K562 (cell line): ENCODE data around the gene GLIS2. TPM values are rescaled to one million over a fixed set of nuclear protein-coding genes. Genes with fewer than 3 reads are reported as not detected.

ENCODE experiments used
- ATAC-seq: fragments of 200-7000 bp; cut with Tn5 transposase; 3 replicates; pipeline ENCODE4 v1.9.1; 2020; ENCODE audit warnings: moderate library complexity
- BruUV-seq: library from RNA; stranded (reverse); fragments of 400-500 nt; replicated peaks from 2 replicates; lab custom pipeline; 2021; lab: Mats Ljungman, UMichigan
- CTCF ChIA-PET: fragments of 300-600 bp; formaldehyde crosslinking; extraction: SDS; loops from one replicate; lab custom pipeline; 2021; ENCODE audit warnings: low intra/inter-chr PET ratio; lab: Yijun Ruan, JAX
- POLR2A ChIA-PET: fragments of 300-600, 350-650 bp; sonication (Branson Sonifier 250); formaldehyde crosslinking; extraction: SDS; loops from one replicate; lab custom pipeline; 2021; ENCODE audit warnings: antibody characterized with exemption, inconsistent platforms; lab: Yijun Ruan, JAX
- DNase-seq, 4 experiments: peaks; one replicate each; pipeline versions ENCODE4 v3.0.0 to v3.0.0-alpha.2; 2011 to 2018; ENCODE audit warnings: low spot score in 3 of 4, mixed read lengths in 3 of 4; ENCODE audit errors: extremely low read depth in 1 of 4
- FAIRE-seq: peaks from 2 replicates; lab custom pipeline; 2011; peaks lifted over from hg19 to GRCh38; lab: Jason Lieb, UNC
- H2AFZ ChIP-seq: 2 replicates; pipeline ENCODE4 v1.6.0; 2011; ENCODE audit warnings: low read depth, low read length, control low read depth, inconsistent platforms
- H3K27ac ChIP-seq: fragments of 200-600 bp; 3 replicates; pipeline ENCODE4 v1.8.0; 2011; ENCODE audit warnings: low read depth, mild to moderate bottlenecking, control low read depth, inconsistent platforms, low read length, moderate library complexity, mixed read lengths; ENCODE audit errors: extremely low read depth
- H3K27me3 ChIP-seq, 2 experiments: fragments of 300-600 bp in 1 of 2; 2 replicates in 1 of 2; 3 replicates in 1 of 2; pipeline versions ENCODE4 v1.6.0 to v1.8.0; 2011; ENCODE audit warnings: inconsistent platforms in 2 of 2, low read length in 2 of 2, mild to moderate bottlenecking in 1 of 2, mixed read lengths in 1 of 2, moderate library complexity in 1 of 2; ENCODE audit not compliant: control insufficient read depth in 2 of 2, insufficient read depth in 2 of 2
- H3K36me3 ChIP-seq: fragments of 300-600 bp; 3 replicates; pipeline ENCODE4 v1.8.0; 2011; ENCODE audit warnings: mild to moderate bottlenecking, low read length, inconsistent platforms; ENCODE audit not compliant: control insufficient read depth, insufficient read depth
- H3K4me1 ChIP-seq, 2 experiments: fragments of 200-600 bp in 1 of 2; replicated peaks in 1 of 2; 2 replicates in 1 of 2; 3 replicates in 1 of 2; pipeline versions ENCODE4 v1.5.1 to v1.8.0; 2011; ENCODE audit warnings: inconsistent platforms in 2 of 2, low read length in 2 of 2, mild to moderate bottlenecking in 1 of 2, mixed read lengths in 1 of 2, moderate library complexity in 1 of 2; ENCODE audit not compliant: control insufficient read depth in 2 of 2, insufficient read depth in 2 of 2
- H3K4me2 ChIP-seq: 2 replicates; pipeline ENCODE4 v1.6.1; 2011; ENCODE audit warnings: low read length, control low read depth, inconsistent platforms, mixed read lengths; ENCODE audit not compliant: insufficient read depth
- H3K4me3 ChIP-seq: fragments of 200-600 bp; sonication (generic), shearing (Covaris generic); 2 replicates; pipeline ENCODE4 v1.5.1; 2016; ENCODE audit warnings: control low read depth, inconsistent platforms
- H3K79me2 ChIP-seq: fragments of 200-600 bp; 3 replicates; pipeline ENCODE4 v1.8.0; 2011; ENCODE audit warnings: low read length, inconsistent platforms; ENCODE audit not compliant: control insufficient read depth, insufficient read depth
- H3K9ac ChIP-seq, 2 experiments: 2 replicates each; pipeline versions ENCODE4 v1.6.0 to v1.6.1; 2011; ENCODE audit warnings: low read depth in 2 of 2, low read length in 2 of 2, control low read depth in 1 of 2, inconsistent platforms in 1 of 2, mild to moderate bottlenecking in 1 of 2, mixed read lengths in 1 of 2; ENCODE audit not compliant: insufficient read depth in 1 of 2
- H3K9me1 ChIP-seq: one replicate; pipeline ENCODE4 v1.6.0; 2011; ENCODE audit warnings: inconsistent platforms, mild to moderate bottlenecking, low read length, moderate library complexity; ENCODE audit not compliant: control insufficient read depth, insufficient read depth
- H3K9me3 ChIP-seq: replicated peaks from 2 replicates; pipeline ENCODE4 v1.5.1; 2011; ENCODE audit warnings: low read depth, low read length, inconsistent platforms; ENCODE audit not compliant: control insufficient read depth, insufficient read depth
- H4K20me1 ChIP-seq: replicated peaks from 2 replicates; pipeline ENCODE4 v1.6.1; 2011; ENCODE audit warnings: low read length, inconsistent platforms, mixed read lengths; ENCODE audit not compliant: control insufficient read depth, insufficient read depth
- BCOR ChIP-seq: fragments of 450-650 bp; IDR thresholded peaks from 2 replicates; pipeline ENCODE4 v1.6.1; 2016
- CEBPG ChIP-seq, 3 experiments: fragments of 200-800 bp in 1 of 3; sonication (Bioruptor generic) in 1 of 3; sonication (generic) in 1 of 3; formaldehyde crosslinking in 1 of 3; IDR thresholded peaks in 2 of 3; conservative IDR thresholded peaks in 1 of 3; 2 replicates each; pipeline versions ENCODE4 v1.6.1 to v1.8.0; 2016 to 2022; ENCODE audit warnings: missing compliant biosample characterization in 2 of 3, missing genetic modification characterization in 2 of 3, mild to moderate bottlenecking in 1 of 3, missing genetic modification reagents in 1 of 3
- EWSR1 ChIP-seq: fragments of 450-650 bp; IDR thresholded peaks from 2 replicates; pipeline ENCODE4 v1.6.1; 2018; ENCODE audit warnings: borderline replicate concordance, mild to moderate bottlenecking, low read depth, moderate library complexity; ENCODE audit not compliant: partially characterized antibody
- MXI1 ChIP-seq: IDR thresholded peaks from 2 replicates; pipeline ENCODE4 v1.6.1; 2011; ENCODE audit warnings: low read depth, mild to moderate bottlenecking, improper control_type of control experiment, low read length
- PML ChIP-seq: IDR thresholded peaks from 2 replicates; pipeline ENCODE4 v1.6.1; 2012; ENCODE audit warnings: low read length, inconsistent platforms
- RCOR1 ChIP-seq, 2 experiments: IDR thresholded peaks; 2 replicates each; pipeline ENCODE4 v1.6.1; 2012; ENCODE audit warnings: low read depth in 2 of 2, low read length in 2 of 2, borderline replicate concordance in 1 of 2, improper control_type of control experiment in 1 of 2
- TAF7 ChIP-seq: fragments of 450-650 bp; IDR thresholded peaks from 2 replicates; pipeline ENCODE4 v1.6.1; 2016; ENCODE audit warnings: missing genetic modification characterization, missing compliant biosample characterization
- ZC3H4 ChIP-seq: sonication (generic); formaldehyde crosslinking; IDR thresholded peaks from 2 replicates; pipeline ENCODE4 v1.9.0; 2021; ENCODE audit warnings: missing genetic modification reagents, borderline replicate concordance
- WGBS: fragments of 100-300 bp; shearing (Covaris generic); methylation state at CpG from one replicate; pipeline ENCODE4 v1.1.6; 2016; ENCODE audit warnings: low coverage, mixed read lengths; ENCODE audit not compliant: insufficient coverage; ENCODE audit errors: missing lambda C conversion rate; 5-methylcytosine and 5-hydroxymethylcytosine counted together
- in situ Hi-C: fragments of 300-500 bp; cut with MboI; formaldehyde crosslinking; loops from 4 replicates; pipeline ENCODE4 v1.15.0; 2018; ENCODE audit warnings: inconsistent platforms, mixed read lengths
- intact Hi-C: fragments of 100-400 bp; cut with micrococcal nuclease; formaldehyde crosslinking; loops from 2 replicates; pipeline ENCODE4 v1.14.2; 2022
- polyA plus RNA-seq, 8 experiments: library from polyadenylated mRNA; depleted of rRNA in 4 of 8; stranded (reverse) in 5 of 8; unstranded in 3 of 8; fragments of >200 nt; fragmentation: Nextera tagmentation in 2 of 8; fragmentation: Illumina TruSeq in 1 of 8; extraction: Ambion mirVana in 2 of 8; extraction: Trizol in 1 of 8; gene quantifications; 2 replicates each; pipeline versions ENCODE4 v1.2.1 to v1.2.3, GENCODE V29; 2011 to 2014; ENCODE audit warnings: inconsistent platforms in 1 of 8, missing spikeins in 1 of 8
- total RNA-seq, 7 experiments: library from RNA; depleted of rRNA in 6 of 7; stranded (reverse); fragments of >200 nt in 6 of 7; fragmentation: Illumina TruSeq in 2 of 7; extraction: Trizol in 2 of 7; gene quantifications; 2 replicates each; pipeline versions ENCODE4 v1.2.1 to v1.2.3, GENCODE V29; 2011 to 2021; ENCODE audit warnings: low replicate concordance in 1 of 7
- TF ChIP-seq, protein P1 (sequence below): fragments of 250-450 bp; sonication (Bioruptor Pico); IDR thresholded peaks from 2 replicates; pipeline ENCODE4 v1.8.0; 2022; ENCODE audit warnings: moderate library complexity, mild to moderate bottlenecking, inconsistent platforms
- TF ChIP-seq, protein P2 (sequence below): fragments of 450-650 bp; formaldehyde crosslinking; IDR thresholded peaks from 2 replicates; pipeline ENCODE4 v1.4.0; 2020; ENCODE audit warnings: mild to moderate bottlenecking, mixed read lengths
- TF ChIP-seq, protein P3 (sequence below): IDR thresholded peaks from 2 replicates; pipeline ENCODE4 v1.6.1; 2011; ENCODE audit warnings: borderline replicate concordance, low read depth, mild to moderate bottlenecking, moderate library complexity, low read length; ENCODE audit not compliant: insufficient read depth, poor library complexity, severe bottlenecking

Gene GLIS2
- total and polyA plus RNA-seq, 9 of the 15 experiments (the other 6 are each of a cell fraction or from before 2014, with no cell fraction given) = 0.10 to 9.0 (median 0.57) TPM

DNA sequence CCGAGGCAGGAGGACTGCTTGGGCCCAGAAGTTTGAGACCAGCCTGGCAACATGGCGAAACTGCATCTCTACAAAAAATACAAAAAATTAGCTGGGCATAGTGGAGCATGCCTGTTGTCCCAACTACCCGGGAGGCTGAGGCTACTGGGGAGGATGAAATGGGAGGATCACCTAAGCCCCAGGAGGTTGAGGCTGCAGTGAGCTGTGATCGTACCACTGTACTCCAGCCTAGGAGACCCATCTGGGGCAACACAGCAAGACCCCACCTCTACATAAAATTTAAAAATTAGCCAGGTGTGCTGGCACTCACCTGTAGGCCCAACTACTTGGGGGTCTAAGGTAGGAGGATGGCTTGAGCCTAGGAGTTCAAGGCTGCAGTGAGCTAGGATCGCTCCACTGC, 33.5 kb downstream of the GLIS2 start:
- Histone ChIP-seq H3K79me2 (peaks cover 66% of the 10 kb centered on the region), H3K4me1 (peaks cover 22 to 38% of the 10 kb centered on the region in 2 experiments; a peak in 4 of 5 replicates), H4K20me1 (peaks cover 11% of the 10 kb centered on the region; the same call in 1 of the 2 replicates), H2AFZ (no peak overlapping the region), H3K36me3 (peaks cover 47% of the 10 kb centered on the region; the same call in 2 of the 3 replicates), H3K27me3 (no peaks in the 10 kb centered on the region), H3K4me3 (peak overlapping the region; percentile 97; the same call in 1 of the 2 replicates), H3K9ac (peak overlapping the region; percentile 38 to 49; a peak in 2 of 4 replicates), H3K27ac (peak overlapping the region; percentile 97; the same call in 1 of the 3 replicates), H3K4me2 (0 out of 2 replicates have a peak overlapping the region, but pooled peaks have one; percentile 60), H3K9me1 (no peaks in the 10 kb centered on the region), H3K9me3 (peaks cover 9% of the 10 kb centered on the region; the same call in 1 of the 2 replicates)
- DNase-seq (no peak), FAIRE-seq (no peak), ATAC-seq (no peak)
- CTCF ChIA-PET = no interaction called here
- POLR2A ChIA-PET = interaction anchor here (0.7 to 1.4 kb wide), 2 partner anchors 10 to 78 kb away, joined by 3 to 4 read pairs; no protein-coding TSS in a partner anchor
- no TSS peak for BruUV-seq
- intact Hi-C loops = no loop called here
- WGBS = 93% methylated on average over 5 of the region's 5 CpGs
- in situ Hi-C loops = loop anchor here (5.0 kb wide), 1 partner anchor 77 kb away; the partner anchor contains the start of gene TFAP4
- TF ChIP-seq RCOR1 (IDR thresholded peaks at IDR 0.05; ENCODE audit: borderline replicate concordance in 1 of 2, low read depth in 2 of 2, low read length in 2 of 2) = no peak
- TF ChIP-seq MXI1 = no peak
- TF ChIP-seq ZC3H4 = no peak
- TF ChIP-seq BCOR = no peak
- TF ChIP-seq, protein P1, sequence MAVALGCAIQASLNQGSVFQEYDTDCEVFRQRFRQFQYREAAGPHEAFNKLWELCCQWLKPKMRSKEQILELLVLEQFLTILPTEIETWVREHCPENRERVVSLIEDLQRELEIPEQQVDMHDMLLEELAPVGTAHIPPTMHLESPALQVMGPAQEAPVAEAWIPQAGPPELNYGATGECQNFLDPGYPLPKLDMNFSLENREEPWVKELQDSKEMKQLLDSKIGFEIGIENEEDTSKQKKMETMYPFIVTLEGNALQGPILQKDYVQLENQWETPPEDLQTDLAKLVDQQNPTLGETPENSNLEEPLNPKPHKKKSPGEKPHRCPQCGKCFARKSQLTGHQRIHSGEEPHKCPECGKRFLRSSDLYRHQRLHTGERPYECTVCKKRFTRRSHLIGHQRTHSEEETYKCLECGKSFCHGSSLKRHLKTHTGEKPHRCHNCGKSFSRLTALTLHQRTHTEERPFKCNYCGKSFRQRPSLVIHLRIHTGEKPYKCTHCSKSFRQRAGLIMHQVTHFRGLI (CRISPR knock-in tag) = no peak
- no peak for TF ChIP-seq CEBPG (CRISPR knock-in tag; IDR thresholded peaks at IDR 0.05)
- TF ChIP-seq CEBPG (tag; conservative IDR thresholded peaks at IDR 0.05 in 1 of 2, IDR thresholded peaks at IDR 0.05 in 1 of 2) = no peak
- TF ChIP-seq, protein P2, sequence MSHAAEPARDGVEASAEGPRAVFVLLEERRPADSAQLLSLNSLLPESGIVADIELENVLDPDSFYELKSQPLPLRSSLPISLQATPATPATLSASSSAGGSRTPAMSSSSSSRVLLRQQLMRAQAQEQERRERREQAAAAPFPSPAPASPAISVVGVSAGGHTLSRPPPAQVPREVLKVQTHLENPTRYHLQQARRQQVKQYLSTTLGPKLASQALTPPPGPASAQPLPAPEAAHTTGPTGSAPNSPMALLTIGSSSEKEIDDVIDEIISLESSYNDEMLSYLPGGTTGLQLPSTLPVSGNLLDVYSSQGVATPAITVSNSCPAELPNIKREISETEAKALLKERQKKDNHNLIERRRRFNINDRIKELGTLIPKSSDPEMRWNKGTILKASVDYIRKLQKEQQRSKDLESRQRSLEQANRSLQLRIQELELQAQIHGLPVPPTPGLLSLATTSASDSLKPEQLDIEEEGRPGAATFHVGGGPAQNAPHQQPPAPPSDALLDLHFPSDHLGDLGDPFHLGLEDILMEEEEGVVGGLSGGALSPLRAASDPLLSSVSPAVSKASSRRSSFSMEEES (CRISPR knock-in tag) = no peak
- no peak for TF ChIP-seq PML
- no peak for TF ChIP-seq TAF7 (tag)
- TF ChIP-seq, protein P3, sequence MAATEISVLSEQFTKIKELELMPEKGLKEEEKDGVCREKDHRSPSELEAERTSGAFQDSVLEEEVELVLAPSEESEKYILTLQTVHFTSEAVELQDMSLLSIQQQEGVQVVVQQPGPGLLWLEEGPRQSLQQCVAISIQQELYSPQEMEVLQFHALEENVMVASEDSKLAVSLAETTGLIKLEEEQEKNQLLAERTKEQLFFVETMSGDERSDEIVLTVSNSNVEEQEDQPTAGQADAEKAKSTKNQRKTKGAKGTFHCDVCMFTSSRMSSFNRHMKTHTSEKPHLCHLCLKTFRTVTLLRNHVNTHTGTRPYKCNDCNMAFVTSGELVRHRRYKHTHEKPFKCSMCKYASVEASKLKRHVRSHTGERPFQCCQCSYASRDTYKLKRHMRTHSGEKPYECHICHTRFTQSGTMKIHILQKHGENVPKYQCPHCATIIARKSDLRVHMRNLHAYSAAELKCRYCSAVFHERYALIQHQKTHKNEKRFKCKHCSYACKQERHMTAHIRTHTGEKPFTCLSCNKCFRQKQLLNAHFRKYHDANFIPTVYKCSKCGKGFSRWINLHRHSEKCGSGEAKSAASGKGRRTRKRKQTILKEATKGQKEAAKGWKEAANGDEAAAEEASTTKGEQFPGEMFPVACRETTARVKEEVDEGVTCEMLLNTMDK = no peak
- TF ChIP-seq EWSR1 = no peak
